GM12878 (cell line): ENCODE measurements around the gene RPS6KA4. TPM values are rescaled to one million over a fixed set of nuclear protein-coding genes. Genes with fewer than 3 reads are reported as not detected.

Source experiments
- ATAC-seq: fragments of 200-7000 bp; cut with Tn5 transposase; 3 replicates; pipeline ENCODE4 v1.9.1; 2020; ENCODE audit warnings: mild to moderate bottlenecking, moderate library complexity
- BruUV-seq: library from RNA; stranded (reverse); fragments of 400-500 nt; replicated peaks from 2 replicates; lab custom pipeline; 2021; lab: Mats Ljungman, UMichigan
- CTCF ChIA-PET: fragments of 300-600 bp; sonication (Branson Sonifier 250); formaldehyde crosslinking; extraction: SDS; loops from one replicate; lab custom pipeline; 2021; ENCODE audit warnings: inconsistent platforms; lab: Yijun Ruan, JAX
- POLR2A ChIA-PET: fragments of 350-600 bp; formaldehyde crosslinking; extraction: SDS; loops from one replicate; lab custom pipeline; 2021; ENCODE audit warnings: inconsistent platforms; lab: Charles Lee
- RAD21 ChIA-PET: fragments of 300-600 bp; sonication (Branson Sonifier 250); formaldehyde crosslinking; loops from one replicate; lab custom pipeline; 2023; ENCODE audit warnings: antibody characterized with exemption; ENCODE audit not compliant: unreplicated experiment; lab: Charles Lee
- SMC1A ChIA-PET: fragments of 300-600 bp; sonication (Branson Sonifier 250); formaldehyde crosslinking; loops from one replicate; lab custom pipeline; 2023; ENCODE audit not compliant: unreplicated experiment, uncharacterized antibody; lab: Charles Lee
- DNase-seq: peaks from one replicate; pipeline ENCODE4 v3.0.0-alpha.2; 2011; ENCODE audit warnings: low read depth, low spot score
- FAIRE-seq: peaks from 3 replicates; lab custom pipeline; 2011; peaks lifted over from hg19 to GRCh38; lab: Jason Lieb, UNC
- H2AFZ ChIP-seq: 2 replicates; pipeline ENCODE4 v1.6.0; 2011; ENCODE audit warnings: low read depth, low read length, control low read depth; ENCODE audit not compliant: control insufficient read depth
- H3K27ac ChIP-seq: 2 replicates; pipeline ENCODE4 v1.5.1; 2011; ENCODE audit warnings: control low read depth; ENCODE audit not compliant: control insufficient read depth, insufficient read depth
- H3K27me3 ChIP-seq, 2 experiments: replicated peaks in 1 of 2; 2 replicates each; pipeline versions ENCODE4 v1.6.0 to v1.6.1; 2011; ENCODE audit warnings: low read length in 1 of 2; ENCODE audit not compliant: control insufficient read depth in 2 of 2, insufficient read depth in 2 of 2
- H3K36me3 ChIP-seq, 2 experiments: 2 replicates each; pipeline ENCODE4 v1.5.1; 2011; ENCODE audit warnings: low read length in 1 of 2; ENCODE audit not compliant: control insufficient read depth in 2 of 2, insufficient read depth in 2 of 2
- H3K4me1 ChIP-seq: 2 replicates; pipeline ENCODE4 v1.6.1; 2011; ENCODE audit warnings: mild to moderate bottlenecking, low read length, moderate library complexity, mixed read lengths; ENCODE audit not compliant: control insufficient read depth, insufficient read depth
- H3K4me2 ChIP-seq: 2 replicates; pipeline ENCODE4 v1.6.0; 2011; ENCODE audit warnings: control low read depth; ENCODE audit not compliant: control insufficient read depth, insufficient read depth
- H3K4me3 ChIP-seq: fragments of 200-600 bp; sonication (generic); 2 replicates; pipeline ENCODE4 v1.5.1; 2016
- H3K79me2 ChIP-seq: 2 replicates; pipeline ENCODE4 v1.6.0; 2011; ENCODE audit warnings: low read length; ENCODE audit not compliant: control insufficient read depth, insufficient read depth
- H3K9ac ChIP-seq: 2 replicates; pipeline ENCODE4 v1.8.0; 2011; ENCODE audit warnings: low read length, control low read depth, mixed read lengths; ENCODE audit not compliant: control insufficient read depth, insufficient read depth
- H3K9me3 ChIP-seq: replicated peaks from 3 replicates; pipeline ENCODE4 v1.5.1; 2011; ENCODE audit warnings: mild to moderate bottlenecking, low read length; ENCODE audit not compliant: control insufficient read depth, insufficient read depth
- H4K20me1 ChIP-seq: 2 replicates; pipeline ENCODE4 v1.6.0; 2011; ENCODE audit not compliant: control insufficient read depth, insufficient read depth
- EZH2 ChIP-seq: IDR thresholded peaks from 2 replicates; pipeline ENCODE4 v1.6.1; 2012; ENCODE audit warnings: low read depth, mild to moderate bottlenecking, control low read depth, inconsistent platforms, low read length, borderline replicate concordance; ENCODE audit not compliant: control insufficient read depth
- FOS ChIP-seq: IDR thresholded peaks from 3 replicates; pipeline ENCODE4 v1.6.1; 2011; ENCODE audit warnings: borderline replicate concordance; ENCODE audit not compliant: insufficient read length; ENCODE audit errors: extremely low read depth
- FOXK2 ChIP-seq: fragments of 450-650 bp; IDR thresholded peaks from 2 replicates; pipeline ENCODE4 v1.6.1; 2017; ENCODE audit warnings: mild to moderate bottlenecking, moderate library complexity
- HDAC2 ChIP-seq: fragments of 200-600 bp; sonication (generic); IDR thresholded peaks from 2 replicates; pipeline ENCODE4 v1.6.1; 2017
- IKZF1 ChIP-seq: fragments of 450-650 bp; conservative IDR thresholded peaks from 2 replicates; pipeline ENCODE4 v1.6.1; 2017; ENCODE audit warnings: antibody characterized with exemption, mild to moderate bottlenecking
- MXI1 ChIP-seq: fragments of 150-350 bp; IDR thresholded peaks from 2 replicates; pipeline ENCODE4 v1.6.1; 2011; ENCODE audit warnings: low read depth, mild to moderate bottlenecking, inconsistent platforms, low read length, improper control_type of control experiment
- POLR2A ChIP-seq: IDR thresholded peaks from 2 replicates; pipeline ENCODE4 v1.6.1; 2011; ENCODE audit warnings: low read depth, mild to moderate bottlenecking, low read length
- RFX5 ChIP-seq: IDR thresholded peaks from 2 replicates; pipeline ENCODE4 v1.6.1; 2011; ENCODE audit warnings: low read depth, low read length, improper control_type of control experiment
- SIN3A ChIP-seq: IDR thresholded peaks from 2 replicates; pipeline ENCODE4 v1.6.1; 2012; ENCODE audit warnings: low read depth, low read length, improper control_type of control experiment
- SMARCA5 ChIP-seq: fragments of 450-650 bp; IDR thresholded peaks from 2 replicates; pipeline ENCODE4 v1.6.1; 2017; ENCODE audit warnings: mild to moderate bottlenecking
- STAT3 ChIP-seq: IDR thresholded peaks from 2 replicates; pipeline ENCODE4 v1.6.1; 2011; ENCODE audit warnings: low read depth, low read length, improper control_type of control experiment
- WGBS: methylation state at CpG from one replicate; pipeline ENCODE4 v1.1.6; 2016; ENCODE audit warnings: low lambda C conversion rate; ENCODE audit not compliant: insufficient replicate concordance, insufficient coverage; ENCODE audit errors: missing lambda C conversion rate; 5-methylcytosine and 5-hydroxymethylcytosine counted together
- in situ Hi-C: fragments of 300-500 bp; cut with MboI; formaldehyde crosslinking; loops from 9 replicates; pipeline ENCODE4 v1.14.3; 2018; ENCODE audit warnings: mixed read lengths
- intact Hi-C: fragments of 100-400 bp; cut with micrococcal nuclease; formaldehyde crosslinking; loops from one replicate; pipeline ENCODE4 v1.14.2; 2022; ENCODE audit not compliant: unreplicated experiment
- polyA plus RNA-seq, 11 experiments: library from polyadenylated mRNA; depleted of rRNA in 4 of 11; unstranded in 6 of 11; stranded (reverse) in 5 of 11; fragments of >200 nt; fragmentation: Nextera tagmentation in 4 of 11; fragmentation: Illumina TruSeq in 1 of 11; extraction: Ambion mirVana in 4 of 11; extraction: Trizol in 1 of 11; gene quantifications; 1 replicate in 1 of 11; 2 replicates in 10 of 11; pipeline versions ENCODE4 v1.2.1 to v1.2.3, GENCODE V29; 2011 to 2016; ENCODE audit warnings: inconsistent platforms in 2 of 11, missing spikeins in 2 of 11, low read depth in 1 of 11
- total RNA-seq, 4 experiments: library from RNA; depleted of rRNA in 3 of 4; stranded (reverse); fragments of >200 nt in 3 of 4; fragmentation: Illumina TruSeq in 1 of 4; extraction: Trizol in 1 of 4; gene quantifications; 2 replicates each; pipeline versions ENCODE4 v1.2.1 to v1.2.3, GENCODE V29; 2013 to 2021
- TF ChIP-seq, protein P1 (sequence below): fragments of 450-650 bp; IDR thresholded peaks from 2 replicates; pipeline ENCODE4 v1.6.1; 2017; ENCODE audit warnings: mild to moderate bottlenecking, moderate library complexity
- TF ChIP-seq, protein P2 (sequence below): fragments of 450-650 bp; IDR thresholded peaks from 2 replicates; pipeline ENCODE4 v1.6.1; 2014; ENCODE audit warnings: mild to moderate bottlenecking
- TF ChIP-seq, protein P3 (sequence below): IDR thresholded peaks from 2 replicates; pipeline ENCODE4 v1.6.1; 2011; ENCODE audit warnings: borderline replicate concordance, low read depth, mild to moderate bottlenecking, moderate library complexity, mixed read lengths, low read length; ENCODE audit not compliant: insufficient read depth; ENCODE audit errors: extremely low read length
- TF ChIP-seq, protein P4 (sequence below): fragments of 150-350 bp; IDR thresholded peaks from 2 replicates; pipeline ENCODE4 v1.6.1; 2016; ENCODE audit warnings: low read depth, low read length

The RPS6KA4 gene
- total and polyA plus RNA-seq, 10 of the 15 experiments (the other 5 are each of a cell fraction or from before 2014, with no cell fraction given), result 0.34 to 32.6 (median 11.3) TPM

DNA sequence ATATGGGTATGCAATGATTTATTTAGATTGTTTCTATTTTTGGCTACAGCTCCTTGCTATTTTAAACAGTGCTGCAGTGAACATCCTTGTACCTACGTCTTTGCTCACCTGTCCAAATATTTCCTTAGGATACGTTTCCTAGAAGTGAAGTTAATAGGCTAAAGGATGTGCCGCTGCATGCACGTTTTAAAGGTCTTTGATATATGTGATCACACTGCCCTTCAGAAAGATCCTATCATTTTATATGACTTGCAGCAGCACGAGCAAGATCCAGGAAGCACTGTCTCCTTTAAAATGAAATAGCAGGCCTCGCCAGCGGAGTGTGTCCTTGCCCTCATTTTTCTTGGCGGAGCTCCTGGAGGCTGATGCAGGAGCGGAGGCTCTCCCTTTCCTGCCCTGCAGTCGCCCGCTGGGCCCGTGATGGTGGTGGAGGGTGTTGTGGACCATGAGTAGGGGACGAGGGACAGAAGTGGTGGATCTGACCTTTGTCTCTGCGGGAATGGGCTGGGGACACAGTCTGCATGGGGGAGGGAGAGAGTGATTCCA is 19.4 kb downstream of the RPS6KA4 start:
- POLR2A ChIA-PET, result no interaction called here
- no TSS peak for BruUV-seq
- WGBS, result 50% methylated on average over 14 of the region's 14 CpGs
- TF ChIP-seq EZH2 (no peak), IKZF1 (no peak), FOS (no peak), FOXK2 (no peak), SMARCA5 (no peak), HDAC2 (no peak), POLR2A (no peak), SIN3A (no peak), MXI1 (no peak), STAT3 (no peak), RFX5 (no peak)
- TF ChIP-seq, protein P1, sequence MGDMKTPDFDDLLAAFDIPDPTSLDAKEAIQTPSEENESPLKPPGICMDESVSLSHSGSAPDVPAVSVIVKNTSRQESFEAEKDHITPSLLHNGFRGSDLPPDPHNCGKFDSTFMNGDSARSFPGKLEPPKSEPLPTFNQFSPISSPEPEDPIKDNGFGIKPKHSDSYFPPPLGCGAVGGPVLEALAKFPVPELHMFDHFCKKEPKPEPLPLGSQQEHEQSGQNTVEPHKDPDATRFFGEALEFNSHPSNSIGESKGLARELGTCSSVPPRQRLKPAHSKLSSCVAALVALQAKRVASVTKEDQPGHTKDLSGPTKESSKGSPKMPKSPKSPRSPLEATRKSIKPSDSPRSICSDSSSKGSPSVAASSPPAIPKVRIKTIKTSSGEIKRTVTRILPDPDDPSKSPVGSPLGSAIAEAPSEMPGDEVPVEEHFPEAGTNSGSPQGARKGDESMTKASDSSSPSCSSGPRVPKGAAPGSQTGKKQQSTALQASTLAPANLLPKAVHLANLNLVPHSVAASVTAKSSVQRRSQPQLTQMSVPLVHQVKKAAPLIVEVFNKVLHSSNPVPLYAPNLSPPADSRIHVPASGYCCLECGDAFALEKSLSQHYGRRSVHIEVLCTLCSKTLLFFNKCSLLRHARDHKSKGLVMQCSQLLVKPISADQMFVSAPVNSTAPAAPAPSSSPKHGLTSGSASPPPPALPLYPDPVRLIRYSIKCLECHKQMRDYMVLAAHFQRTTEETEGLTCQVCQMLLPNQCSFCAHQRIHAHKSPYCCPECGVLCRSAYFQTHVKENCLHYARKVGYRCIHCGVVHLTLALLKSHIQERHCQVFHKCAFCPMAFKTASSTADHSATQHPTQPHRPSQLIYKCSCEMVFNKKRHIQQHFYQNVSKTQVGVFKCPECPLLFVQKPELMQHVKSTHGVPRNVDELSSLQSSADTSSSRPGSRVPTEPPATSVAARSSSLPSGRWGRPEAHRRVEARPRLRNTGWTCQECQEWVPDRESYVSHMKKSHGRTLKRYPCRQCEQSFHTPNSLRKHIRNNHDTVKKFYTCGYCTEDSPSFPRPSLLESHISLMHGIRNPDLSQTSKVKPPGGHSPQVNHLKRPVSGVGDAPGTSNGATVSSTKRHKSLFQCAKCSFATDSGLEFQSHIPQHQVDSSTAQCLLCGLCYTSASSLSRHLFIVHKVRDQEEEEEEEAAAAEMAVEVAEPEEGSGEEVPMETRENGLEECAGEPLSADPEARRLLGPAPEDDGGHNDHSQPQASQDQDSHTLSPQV, result no peak
- TF ChIP-seq, protein P2, sequence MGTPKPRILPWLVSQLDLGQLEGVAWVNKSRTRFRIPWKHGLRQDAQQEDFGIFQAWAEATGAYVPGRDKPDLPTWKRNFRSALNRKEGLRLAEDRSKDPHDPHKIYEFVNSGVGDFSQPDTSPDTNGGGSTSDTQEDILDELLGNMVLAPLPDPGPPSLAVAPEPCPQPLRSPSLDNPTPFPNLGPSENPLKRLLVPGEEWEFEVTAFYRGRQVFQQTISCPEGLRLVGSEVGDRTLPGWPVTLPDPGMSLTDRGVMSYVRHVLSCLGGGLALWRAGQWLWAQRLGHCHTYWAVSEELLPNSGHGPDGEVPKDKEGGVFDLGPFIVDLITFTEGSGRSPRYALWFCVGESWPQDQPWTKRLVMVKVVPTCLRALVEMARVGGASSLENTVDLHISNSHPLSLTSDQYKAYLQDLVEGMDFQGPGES, result no peak
- TF ChIP-seq, protein P3, sequence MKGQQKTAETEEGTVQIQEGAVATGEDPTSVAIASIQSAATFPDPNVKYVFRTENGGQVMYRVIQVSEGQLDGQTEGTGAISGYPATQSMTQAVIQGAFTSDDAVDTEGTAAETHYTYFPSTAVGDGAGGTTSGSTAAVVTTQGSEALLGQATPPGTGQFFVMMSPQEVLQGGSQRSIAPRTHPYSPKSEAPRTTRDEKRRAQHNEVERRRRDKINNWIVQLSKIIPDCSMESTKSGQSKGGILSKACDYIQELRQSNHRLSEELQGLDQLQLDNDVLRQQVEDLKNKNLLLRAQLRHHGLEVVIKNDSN, result no peak
- TF ChIP-seq, protein P4, sequence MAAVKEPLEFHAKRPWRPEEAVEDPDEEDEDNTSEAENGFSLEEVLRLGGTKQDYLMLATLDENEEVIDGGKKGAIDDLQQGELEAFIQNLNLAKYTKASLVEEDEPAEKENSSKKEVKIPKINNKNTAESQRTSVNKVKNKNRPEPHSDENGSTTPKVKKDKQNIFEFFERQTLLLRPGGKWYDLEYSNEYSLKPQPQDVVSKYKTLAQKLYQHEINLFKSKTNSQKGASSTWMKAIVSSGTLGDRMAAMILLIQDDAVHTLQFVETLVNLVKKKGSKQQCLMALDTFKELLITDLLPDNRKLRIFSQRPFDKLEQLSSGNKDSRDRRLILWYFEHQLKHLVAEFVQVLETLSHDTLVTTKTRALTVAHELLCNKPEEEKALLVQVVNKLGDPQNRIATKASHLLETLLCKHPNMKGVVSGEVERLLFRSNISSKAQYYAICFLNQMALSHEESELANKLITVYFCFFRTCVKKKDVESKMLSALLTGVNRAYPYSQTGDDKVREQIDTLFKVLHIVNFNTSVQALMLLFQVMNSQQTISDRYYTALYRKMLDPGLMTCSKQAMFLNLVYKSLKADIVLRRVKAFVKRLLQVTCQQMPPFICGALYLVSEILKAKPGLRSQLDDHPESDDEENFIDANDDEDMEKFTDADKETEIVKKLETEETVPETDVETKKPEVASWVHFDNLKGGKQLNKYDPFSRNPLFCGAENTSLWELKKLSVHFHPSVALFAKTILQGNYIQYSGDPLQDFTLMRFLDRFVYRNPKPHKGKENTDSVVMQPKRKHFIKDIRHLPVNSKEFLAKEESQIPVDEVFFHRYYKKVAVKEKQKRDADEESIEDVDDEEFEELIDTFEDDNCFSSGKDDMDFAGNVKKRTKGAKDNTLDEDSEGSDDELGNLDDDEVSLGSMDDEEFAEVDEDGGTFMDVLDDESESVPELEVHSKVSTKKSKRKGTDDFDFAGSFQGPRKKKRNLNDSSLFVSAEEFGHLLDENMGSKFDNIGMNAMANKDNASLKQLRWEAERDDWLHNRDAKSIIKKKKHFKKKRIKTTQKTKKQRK, result no peak

More for the DNA sequence above, 19.4 kb downstream of the RPS6KA4 start:
- Histone ChIP-seq H3K9me3 (no peaks in the 10 kb centered on the region), H3K4me3 (no peak overlapping the region), H3K4me1 (no peaks in the 10 kb centered on the region), H3K27ac (no peak overlapping the region), H3K79me2 (no peaks in the 10 kb centered on the region), H3K27me3 (peaks cover 0 to under 1% of the 10 kb centered on the region in 2 experiments; a peak in 1 of 4 replicates), H3K36me3 (no peaks in the 10 kb centered on the region), H3K9ac (no peak overlapping the region), H3K4me2 (no peak overlapping the region), H4K20me1 (no peaks in the 10 kb centered on the region), H2AFZ (no peak overlapping the region)
- no peak for DNase-seq
- in situ Hi-C loops (no loop called here), intact Hi-C loops (no loop called here)
- ChIA-PET RAD21 (no interaction called here), CTCF (no interaction called here), SMC1A (no interaction called here)
- no peak for FAIRE-seq
- ATAC-seq, result no peak
